IPS-18c (cell line): ENCODE measurements around the gene TGFBI.

ENCODE experiments used
- H3K4me3 ChIP-seq: 2 replicates; pipeline ENCODE4 v1.7.0; 2013; ENCODE audit warnings: low read depth, mild to moderate bottlenecking, low read length, moderate library complexity; ENCODE audit not compliant: insufficient read depth
- H3K9me3 ChIP-seq: one replicate; pipeline ENCODE4 v1.6.1; 2013; ENCODE audit warnings: mild to moderate bottlenecking, low read length, moderate library complexity; ENCODE audit not compliant: control insufficient read depth, insufficient read depth

Gene TGFBI

GRCh38 chr5:136087961-136088871 lies 59.4 kb downstream of the TGFBI start:
- Histone ChIP-seq H3K4me3 (no peak overlapping the region), H3K9me3 (no peaks in the 10 kb centered on the region)

- Histone ChIP-seq H3K9me3 (no peaks in the 10 kb centered on the region), H3K4me3 (no peak overlapping the region)
Measured at GRCh38 chr5:136089791-136090190, 61.0 kb downstream of the TGFBI start.

- no peak overlapping the region for H3K4me3 ChIP-seq
- H3K9me3 ChIP-seq: no peaks in the 10 kb centered on the region
Measured at GRCh38 chr5:136090319-136090718, 61.5 kb downstream of the TGFBI start.

- no peak overlapping the region for H3K4me3 ChIP-seq
- no peaks in the 10 kb centered on the region for H3K9me3 ChIP-seq
Measured at GRCh38 chr5:136094189-136094912, 65.6 kb downstream of the TGFBI start.

GRCh38 chr5:136094913-136095641 lies 66.3 kb downstream of the TGFBI start:
- no peak overlapping the region for H3K4me3 ChIP-seq
- H3K9me3 ChIP-seq: no peaks in the 10 kb centered on the region

GRCh38 chr5:136098176-136098575 lies 69.4 kb downstream of the TGFBI start:
- Histone ChIP-seq H3K9me3 (no peaks in the 10 kb centered on the region), H3K4me3 (no peak overlapping the region)

GRCh38 chr5:136099870-136100269 lies 71.1 kb downstream of the TGFBI start:
- no peaks in the 10 kb centered on the region for H3K9me3 ChIP-seq
- H3K4me3 ChIP-seq: no peak overlapping the region

GRCh38 chr5:136101884-136102283 lies 73.1 kb downstream of the TGFBI start:
- no peaks in the 10 kb centered on the region for H3K9me3 ChIP-seq
- no peak overlapping the region for H3K4me3 ChIP-seq

- H3K9me3 ChIP-seq: no peaks in the 10 kb centered on the region
- H3K4me3 ChIP-seq: no peak overlapping the region
Measured at GRCh38 chr5:136103118-136103517, 74.3 kb downstream of the TGFBI start.

GRCh38 chr5:136104306-136104965 lies 75.6 kb downstream of the TGFBI start:
- H3K9me3 ChIP-seq: no peaks in the 10 kb centered on the region
- H3K4me3 ChIP-seq: no peak overlapping the region

GRCh38 chr5:136106351-136107031 lies 77.7 kb downstream of the TGFBI start:
- H3K9me3 ChIP-seq: no peaks in the 10 kb centered on the region
- H3K4me3 ChIP-seq: no peak overlapping the region

- Histone ChIP-seq H3K9me3 (no peaks in the 10 kb centered on the region), H3K4me3 (no peak overlapping the region)
Measured at GRCh38 chr5:136108180-136108611, 79.4 kb downstream of the TGFBI start.

GRCh38 chr5:136108766-136109165 lies 80.0 kb downstream of the TGFBI start:
- no peaks in the 10 kb centered on the region for H3K9me3 ChIP-seq
- H3K4me3 ChIP-seq: no peak overlapping the region

GRCh38 chr5:136109453-136110135 lies 80.8 kb downstream of the TGFBI start:
- no peak overlapping the region for H3K4me3 ChIP-seq
- H3K9me3 ChIP-seq: no peaks in the 10 kb centered on the region
